OCI-LY3 (cell line): ENCODE data around the gene TMEM132C.

Source experiments
- CTCF ChIP-seq: fragments of 200-600, 300-600 bp; sonication (generic); IDR thresholded peaks from 2 replicates; pipeline ENCODE4 v1.5.1; 2014; ENCODE audit warnings: antibody characterized with exemption, low read length, low read depth
- EZH2phosphoT487 ChIP-seq: fragments of 200-600 bp; shearing (Covaris generic); IDR thresholded peaks from 2 replicates; pipeline ENCODE4 v1.6.1; 2018; ENCODE audit warnings: antibody characterized with exemption, mixed run types, low read depth

- TF ChIP-seq CTCF (no peak), EZH2phosphoT487 (no peak)
Measured at GRCh38 chr12:128323145-128323920, 56.4 kb downstream of the TMEM132C start.
